GM12892 (cell line): ENCODE measurements around the gene EPHX1.

Source experiments
- POLR2A ChIP-seq: IDR thresholded peaks from 2 replicates; pipeline ENCODE4 v1.6.1; 2011; ENCODE audit warnings: low read depth, low read length, control low read depth
- POLR2AphosphoS5 ChIP-seq: IDR thresholded peaks from 2 replicates; pipeline ENCODE4 v1.6.1; 2011; ENCODE audit warnings: low read depth, low read length, control low read depth
- TAF1 ChIP-seq: IDR thresholded peaks from 2 replicates; pipeline ENCODE4 v1.6.1; 2011; ENCODE audit warnings: low read depth, mild to moderate bottlenecking, control low read depth, low read length, borderline replicate concordance

- TF ChIP-seq POLR2AphosphoS5 (no peak), POLR2A (no peak), TAF1 (no peak)
Observed at GRCh38 chr1:225765982-225766674, 43.8 kb upstream of the EPHX1 start.
